ENCODE results near the gene STPG4. TPM values are rescaled to one million over a fixed set of nuclear protein-coding genes. Genes with fewer than 3 reads are reported as not detected.

Gene STPG4
- total and polyA plus RNA-seq, 7 donors = 0.12 to 1.1 (median 0.63) TPM; not detected in 3

DNA sequence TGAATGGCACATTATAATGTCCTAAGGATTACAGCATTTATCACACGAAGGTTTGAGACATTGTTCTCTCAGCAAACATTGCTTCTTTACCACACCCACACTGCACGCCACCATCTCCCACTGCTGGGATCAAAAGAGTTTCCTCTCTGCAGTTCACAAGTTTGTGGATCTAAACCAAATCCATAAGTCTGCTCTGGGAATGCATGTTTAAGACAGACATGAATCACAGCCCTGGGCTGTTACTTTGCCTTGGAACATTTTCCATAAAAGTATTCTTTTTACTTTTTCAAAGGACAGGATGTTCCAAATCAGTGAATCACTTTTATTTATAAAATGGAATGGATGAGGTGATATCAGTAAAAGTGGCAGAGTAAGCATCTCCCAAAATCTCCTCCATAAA lies 36.1 kb downstream of the STPG4 start:
- H3K4me3 ChIP-seq = no peak overlapping the region
- intact Hi-C loops (cut with DNase I) = no loop called here
- 19 to 50% methylated on average over 2 of the region's 2 CpGs for WGBS, 2 donors
- no peaks in the 10 kb centered on the region for H3K9me3 ChIP-seq
- no peaks in the 10 kb centered on the region for H3K36me3 ChIP-seq
- TF ChIP-seq, protein P1, sequence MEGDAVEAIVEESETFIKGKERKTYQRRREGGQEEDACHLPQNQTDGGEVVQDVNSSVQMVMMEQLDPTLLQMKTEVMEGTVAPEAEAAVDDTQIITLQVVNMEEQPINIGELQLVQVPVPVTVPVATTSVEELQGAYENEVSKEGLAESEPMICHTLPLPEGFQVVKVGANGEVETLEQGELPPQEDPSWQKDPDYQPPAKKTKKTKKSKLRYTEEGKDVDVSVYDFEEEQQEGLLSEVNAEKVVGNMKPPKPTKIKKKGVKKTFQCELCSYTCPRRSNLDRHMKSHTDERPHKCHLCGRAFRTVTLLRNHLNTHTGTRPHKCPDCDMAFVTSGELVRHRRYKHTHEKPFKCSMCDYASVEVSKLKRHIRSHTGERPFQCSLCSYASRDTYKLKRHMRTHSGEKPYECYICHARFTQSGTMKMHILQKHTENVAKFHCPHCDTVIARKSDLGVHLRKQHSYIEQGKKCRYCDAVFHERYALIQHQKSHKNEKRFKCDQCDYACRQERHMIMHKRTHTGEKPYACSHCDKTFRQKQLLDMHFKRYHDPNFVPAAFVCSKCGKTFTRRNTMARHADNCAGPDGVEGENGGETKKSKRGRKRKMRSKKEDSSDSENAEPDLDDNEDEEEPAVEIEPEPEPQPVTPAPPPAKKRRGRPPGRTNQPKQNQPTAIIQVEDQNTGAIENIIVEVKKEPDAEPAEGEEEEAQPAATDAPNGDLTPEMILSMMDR (IDR thresholded peaks at IDR 0.05) = no peak
- TF ChIP-seq POLR2AphosphoS5 (IDR thresholded peaks at IDR 0.05) = no peak
- TF ChIP-seq POLR2A (IDR thresholded peaks at IDR 0.05) = no peak
- no peak for TF ChIP-seq EP300 (IDR thresholded peaks at IDR 0.05)
- no peak overlapping the region for H3K27ac ChIP-seq
- no peak for DNase-seq
- H3K27me3 ChIP-seq = no peaks in the 10 kb centered on the region
- H3K4me1 ChIP-seq = peaks cover 0 to 5% (median 0%) of the 10 kb centered on the region in 4 donors

DNA sequence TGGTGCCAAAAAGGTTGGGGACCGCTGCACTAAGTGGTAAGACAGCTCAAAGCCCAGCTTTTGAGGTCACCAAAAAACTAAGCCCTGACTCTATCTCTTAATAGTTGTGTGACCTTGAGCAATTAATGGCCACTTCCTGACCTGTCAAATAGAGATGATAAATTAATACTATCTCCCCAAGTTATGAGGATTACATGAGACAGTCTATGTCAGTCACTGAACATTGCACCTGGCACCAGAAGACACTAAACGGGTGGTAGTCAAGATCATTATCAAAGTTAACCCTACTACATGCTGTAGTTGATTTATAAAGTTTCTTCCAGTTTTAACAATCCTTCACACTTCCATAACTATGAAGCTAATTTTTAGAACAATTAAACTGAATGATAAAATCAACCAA lies 36.5 kb downstream of the STPG4 start:
- TF ChIP-seq EP300 (IDR thresholded peaks at IDR 0.05) = no peak
- TF ChIP-seq POLR2AphosphoS5 (IDR thresholded peaks at IDR 0.05) = no peak
- H3K4me3 ChIP-seq = no peak overlapping the region
- no peaks in the 10 kb centered on the region for H3K27me3 ChIP-seq
- peaks cover 0 to 5% (median 0%) of the 10 kb centered on the region in 4 donors for H3K4me1 ChIP-seq
- intact Hi-C loops (cut with DNase I) = no loop called here
- H3K9me3 ChIP-seq = no peaks in the 10 kb centered on the region
- H3K36me3 ChIP-seq = no peaks in the 10 kb centered on the region
- no peak for DNase-seq
- 6 to 58% methylated on average over 2 of the region's 2 CpGs for WGBS, 2 donors
- no peak overlapping the region for H3K27ac ChIP-seq

DNA sequence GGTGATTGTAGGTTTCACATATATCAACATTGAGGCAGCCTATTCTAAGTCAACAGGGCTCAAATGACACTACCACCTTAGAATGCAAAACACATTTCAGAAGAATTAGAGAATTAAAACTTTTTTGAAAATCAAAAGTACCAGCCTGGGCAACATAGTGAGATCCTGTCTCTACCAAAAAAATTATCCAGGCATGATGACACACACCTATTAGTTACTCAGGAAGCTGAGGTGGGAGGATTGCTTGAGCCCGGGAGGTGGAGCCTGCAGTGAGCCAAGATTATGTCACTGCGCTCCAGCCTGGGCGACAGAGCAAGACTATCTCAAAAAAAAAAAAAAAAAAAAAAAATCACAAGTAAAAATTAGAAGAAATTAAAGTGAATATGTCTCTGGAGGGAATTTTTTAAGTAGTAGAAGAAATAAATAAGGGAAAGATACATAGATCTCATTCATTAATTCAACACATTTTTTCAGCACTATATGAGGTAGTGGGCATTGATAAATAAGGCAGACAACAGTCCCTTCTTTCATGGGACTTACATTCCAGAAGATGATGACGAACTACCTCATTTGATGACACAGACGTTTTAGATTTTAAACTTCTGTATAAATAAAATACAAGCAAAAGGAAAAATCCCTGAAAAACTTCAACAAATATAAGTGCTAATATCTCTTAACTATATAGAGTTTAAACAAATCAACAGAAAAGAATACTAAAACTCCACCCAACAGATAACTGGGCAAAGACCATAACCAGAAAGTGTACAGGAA lies 42.3 kb downstream of the STPG4 start:
- Histone ChIP-seq H3K9me3 (no peaks in the 10 kb centered on the region), H3K4me3 (no peak overlapping the region), H3K4me1 (no peaks in the 10 kb centered on the region), H3K27me3 (no peaks in the 10 kb centered on the region), H3K27ac (no peak overlapping the region), H3K36me3 (no peaks in the 10 kb centered on the region)
- no peak for TF ChIP-seq POLR2AphosphoS5 (IDR thresholded peaks at IDR 0.05)
- TF ChIP-seq POLR2A (IDR thresholded peaks at IDR 0.05) = no peak
- no peak for TF ChIP-seq EP300 (IDR thresholded peaks at IDR 0.05)
- TF ChIP-seq, protein P1 (IDR thresholded peaks at IDR 0.05) = no peak
- DNase-seq = no peak
- intact Hi-C loops (cut with DNase I) = no loop called here
- 95 to 96% methylated on average over 5 of the region's 5 CpGs for WGBS, 2 donors

DNA sequence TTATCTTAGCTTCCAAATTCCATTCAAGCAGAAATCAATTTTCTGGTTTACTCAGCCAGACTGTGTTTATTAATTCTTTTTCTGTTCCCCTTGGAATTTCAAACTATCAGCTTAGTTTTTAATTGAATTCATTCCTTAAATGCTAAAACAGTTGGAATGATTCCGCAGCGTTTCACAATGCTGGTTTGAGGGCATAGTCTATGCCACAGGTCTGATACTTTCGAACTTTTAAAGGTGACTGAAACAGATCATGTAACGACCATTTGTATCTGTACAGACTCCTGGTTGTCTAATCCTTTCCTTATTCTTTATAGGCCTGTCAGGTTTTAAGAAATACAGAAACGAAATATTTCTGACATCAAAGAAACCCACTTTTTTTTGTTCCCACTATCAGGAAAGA lies 45.4 kb downstream of the STPG4 start:
- TF ChIP-seq EP300 (IDR thresholded peaks at IDR 0.05) (no peak), POLR2AphosphoS5 (IDR thresholded peaks at IDR 0.05) (no peak), POLR2A (IDR thresholded peaks at IDR 0.05) (no peak)
- TF ChIP-seq, protein P1 (IDR thresholded peaks at IDR 0.05) = no peak
- WGBS, 2 donors = 86 to 88% methylated on average over 5 of the region's 5 CpGs
- H3K9me3 ChIP-seq = no peaks in the 10 kb centered on the region
- no peak overlapping the region for H3K27ac ChIP-seq
- H3K4me1 ChIP-seq = no peaks in the 10 kb centered on the region
- intact Hi-C loops (cut with DNase I) = no loop called here
- H3K4me3 ChIP-seq = no peak overlapping the region
- no peaks in the 10 kb centered on the region for H3K27me3 ChIP-seq
- DNase-seq = no peak
- H3K36me3 ChIP-seq = no peaks in the 10 kb centered on the region

DNA sequence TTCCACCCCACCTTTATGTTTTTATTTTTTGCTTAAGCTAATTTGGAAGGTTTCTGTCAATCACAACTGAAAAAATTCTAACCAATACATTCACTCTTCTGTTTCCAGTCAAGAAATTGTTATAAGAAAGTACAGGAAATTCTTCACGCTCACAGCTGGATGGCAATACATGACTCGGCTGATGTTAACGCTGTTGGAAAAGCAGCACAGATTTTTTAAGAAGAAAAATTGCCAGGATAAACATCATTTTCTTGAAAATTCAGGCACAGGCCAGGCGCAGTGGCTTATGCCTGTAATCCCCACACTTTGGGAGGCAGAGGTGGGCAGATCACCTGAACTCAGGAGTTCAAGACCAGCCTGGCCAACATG lies 46.1 kb downstream of the STPG4 start:
- no peaks in the 10 kb centered on the region for H3K36me3 ChIP-seq
- H3K27me3 ChIP-seq = no peaks in the 10 kb centered on the region
- H3K27ac ChIP-seq = peak overlapping the region in 1 of 4 donors; percentile 61
- no peak for DNase-seq
- 96 to 98% methylated on average over 4 of the region's 4 CpGs for WGBS, 2 donors
- intact Hi-C loops (cut with DNase I) = no loop called here
- H3K9me3 ChIP-seq = no peaks in the 10 kb centered on the region
- H3K4me1 ChIP-seq = no peaks in the 10 kb centered on the region
- TF ChIP-seq EP300 (IDR thresholded peaks at IDR 0.05) (no peak), POLR2A (IDR thresholded peaks at IDR 0.05) (no peak), POLR2AphosphoS5 (IDR thresholded peaks at IDR 0.05) (no peak)
- TF ChIP-seq, protein P1 (IDR thresholded peaks at IDR 0.05) = no peak
- no peak overlapping the region for H3K4me3 ChIP-seq

Measured in sigmoid colon (tissue), 7 donors.